H9 (cell line): ENCODE data around the gene CCNL1. TPM values are rescaled to one million over a fixed set of nuclear protein-coding genes. Genes with fewer than 3 reads are reported as not detected.

Experiments used
- DNase-seq: peaks from one replicate; pipeline ENCODE4 v3.0.0-alpha.2; 2017
- H2AFZ ChIP-seq: one replicate; pipeline ENCODE4 v1.6.1; 2013; ENCODE audit warnings: mild to moderate bottlenecking, low read length, control low read depth, moderate library complexity
- H2AK5ac ChIP-seq: 2 replicates; pipeline ENCODE4 v1.6.1; 2013; ENCODE audit warnings: low read length, control low read depth, mixed read lengths; ENCODE audit not compliant: insufficient read length
- H2BK120ac ChIP-seq: one replicate; pipeline ENCODE4 v1.6.1; 2013; ENCODE audit warnings: low read depth, mild to moderate bottlenecking, low read length, control low read depth, inconsistent platforms; ENCODE audit not compliant: poor library complexity, severe bottlenecking
- H2BK12ac ChIP-seq: 2 replicates; pipeline ENCODE4 v1.6.1; 2013; ENCODE audit warnings: low read length, control low read depth, mixed read lengths, low read depth; ENCODE audit not compliant: insufficient read length
- H2BK15ac ChIP-seq: 2 replicates; pipeline ENCODE4 v1.6.1; 2013; ENCODE audit warnings: low read depth, low read length, control low read depth
- H2BK20ac ChIP-seq: one replicate; pipeline ENCODE4 v1.6.1; 2013; ENCODE audit warnings: low read depth, mild to moderate bottlenecking, low read length, control low read depth, inconsistent platforms; ENCODE audit not compliant: poor library complexity, severe bottlenecking
- H2BK5ac ChIP-seq: 2 replicates; pipeline ENCODE4 v1.6.1; 2013; ENCODE audit warnings: low read length, control low read depth, mixed read lengths; ENCODE audit not compliant: insufficient read length
- H3K14ac ChIP-seq: 2 replicates; pipeline ENCODE4 v1.6.1; 2013; ENCODE audit warnings: low read length, control low read depth; ENCODE audit not compliant: insufficient read depth
- H3K18ac ChIP-seq: 2 replicates; pipeline ENCODE4 v1.6.1; 2013; ENCODE audit warnings: low read depth, mild to moderate bottlenecking, mixed read lengths, low read length, control low read depth; ENCODE audit not compliant: insufficient read length
- H3K23ac ChIP-seq: 2 replicates; pipeline ENCODE4 v1.6.1; 2013; ENCODE audit warnings: low read length, control low read depth, mixed read lengths, low read depth; ENCODE audit not compliant: insufficient read length
- H3K23me2 ChIP-seq: 2 replicates; pipeline ENCODE4 v1.6.1; 2013; ENCODE audit warnings: low read depth, mild to moderate bottlenecking, mixed read lengths, low read length, control low read depth; ENCODE audit not compliant: insufficient read length, poor library complexity, severe bottlenecking
- H3K27ac ChIP-seq: 2 replicates; pipeline ENCODE4 v1.5.1; 2013; ENCODE audit warnings: low read length, control low read depth, mixed read lengths, low read depth; ENCODE audit not compliant: insufficient read length
- H3K27me3 ChIP-seq: 2 replicates; pipeline ENCODE4 v1.6.1; 2013; ENCODE audit warnings: low read length, control low read depth, inconsistent platforms; ENCODE audit not compliant: insufficient read depth
- H3K4ac ChIP-seq: 2 replicates; pipeline ENCODE4 v1.6.1; 2013; ENCODE audit warnings: low read depth, mild to moderate bottlenecking, control low read depth, inconsistent platforms, low read length, moderate library complexity
- H3K4me1 ChIP-seq: 2 replicates; pipeline ENCODE4 v1.6.1; 2013; ENCODE audit warnings: low read length, control low read depth, inconsistent platforms; ENCODE audit not compliant: insufficient read depth
- H3K4me2 ChIP-seq: 2 replicates; pipeline ENCODE4 v1.6.1; 2013; ENCODE audit warnings: low read length, control low read depth, mixed read lengths; ENCODE audit not compliant: insufficient read length, insufficient read depth
- H3K56ac ChIP-seq: 2 replicates; pipeline ENCODE4 v1.6.1; 2013; ENCODE audit warnings: low read depth, mild to moderate bottlenecking, mixed read lengths, low read length, control low read depth; ENCODE audit not compliant: insufficient read length
- H3K79me1 ChIP-seq: 2 replicates; pipeline ENCODE4 v1.6.1; 2013; ENCODE audit warnings: low read depth, mild to moderate bottlenecking, moderate library complexity, low read length, control low read depth, inconsistent platforms; ENCODE audit not compliant: insufficient read depth, poor library complexity, severe bottlenecking
- H3K79me2 ChIP-seq: 2 replicates; pipeline ENCODE4 v1.6.1; 2013; ENCODE audit warnings: low read length, control low read depth, inconsistent platforms; ENCODE audit not compliant: insufficient read depth
- H3K9ac ChIP-seq: 2 replicates; pipeline ENCODE4 v1.6.1; 2013; ENCODE audit warnings: low read length, control low read depth, mixed read lengths; ENCODE audit not compliant: insufficient read length; ENCODE audit errors: extremely low read depth
- H3K9me3 ChIP-seq: one replicate; pipeline ENCODE4 v1.6.1; 2013; ENCODE audit warnings: low read depth, low read length, inconsistent platforms; ENCODE audit not compliant: control insufficient read depth
- H3T11ph ChIP-seq: one replicate; pipeline ENCODE4 v1.6.1; 2013; ENCODE audit warnings: mild to moderate bottlenecking, low read length, control low read depth, inconsistent platforms
- H4K20me1 ChIP-seq: one replicate; pipeline ENCODE4 v1.6.1; 2013; ENCODE audit not compliant: control insufficient read depth, insufficient read length, insufficient read depth
- H4K5ac ChIP-seq: 2 replicates; pipeline ENCODE4 v1.6.1; 2013; ENCODE audit warnings: low read depth, mild to moderate bottlenecking, mixed read lengths, low read length, control low read depth; ENCODE audit not compliant: insufficient read length
- H4K8ac ChIP-seq: replicated peaks from 2 replicates; pipeline ENCODE4 v1.6.1; 2013; ENCODE audit warnings: low read length, control low read depth, mixed read lengths, low read depth; ENCODE audit not compliant: insufficient read length
- H4K91ac ChIP-seq: 2 replicates; pipeline ENCODE4 v1.6.1; 2013; ENCODE audit warnings: low read depth, mild to moderate bottlenecking, moderate library complexity, mixed read lengths, low read length, control low read depth; ENCODE audit not compliant: insufficient read length
- H3K27ac Mint-ChIP-seq, 3 experiments: 2 replicates in 2 of 3; 3 replicates in 1 of 3; pipeline ENCODE4 v1.8.0; 2020 to 2021; ENCODE audit warnings: mixed read lengths in 3 of 3, mild to moderate bottlenecking in 1 of 3, moderate library complexity in 1 of 3
- H3K27me3 Mint-ChIP-seq: 2 replicates; pipeline ENCODE4 v1.8.0; 2021; ENCODE audit warnings: low read depth, mild to moderate bottlenecking, moderate library complexity, mixed read lengths
- H3K36me3 Mint-ChIP-seq, 3 experiments: 2 replicates in 2 of 3; 3 replicates in 1 of 3; pipeline ENCODE4 v1.8.0; 2020 to 2021; ENCODE audit warnings: low read depth in 3 of 3, mixed read lengths in 3 of 3; ENCODE audit not compliant: insufficient read depth in 1 of 3
- H3K4me1 Mint-ChIP-seq, 2 experiments: 2 replicates each; pipeline ENCODE4 v1.8.0; 2020; ENCODE audit warnings: mixed read lengths in 2 of 2
- H3K4me3 Mint-ChIP-seq, 2 experiments: 2 replicates in 1 of 2; 3 replicates in 1 of 2; pipeline ENCODE4 v1.8.0; 2020 to 2021; ENCODE audit warnings: mild to moderate bottlenecking in 2 of 2, mixed read lengths in 2 of 2, moderate library complexity in 1 of 2
- H3K9me3 Mint-ChIP-seq, 2 experiments: 2 replicates in 1 of 2; 3 replicates in 1 of 2; pipeline ENCODE4 v1.8.0; 2020; ENCODE audit warnings: mild to moderate bottlenecking in 2 of 2, mixed read lengths in 2 of 2, moderate library complexity in 1 of 2
- WGBS: extraction: QIAGEN DNeasy Blood & Tissue Kit; methylation state at CpG from one replicate; pipeline ENCODE4 v1.1.7; 2013; ENCODE audit warnings: missing lambda C conversion rate, low lambda C conversion rate, mixed read lengths; ENCODE audit not compliant: insufficient read length; ENCODE audit errors: extremely low coverage; 5-methylcytosine and 5-hydroxymethylcytosine counted together
- total RNA-seq: library from RNA; stranded (reverse); gene quantifications from 2 replicates; pipeline ENCODE4 v1.2.1, GENCODE V29; 2021
- TF ChIP-seq, protein P1 (sequence below): fragments of 200-600 bp; sonication (generic); conservative IDR thresholded peaks from 3 replicates; pipeline ENCODE4 v1.8.0; 2021; ENCODE audit warnings: antibody characterized with exemption, mild to moderate bottlenecking

Gene CCNL1
- total RNA-seq, 1 experiment from 2014 or later = 103 TPM

DNA sequence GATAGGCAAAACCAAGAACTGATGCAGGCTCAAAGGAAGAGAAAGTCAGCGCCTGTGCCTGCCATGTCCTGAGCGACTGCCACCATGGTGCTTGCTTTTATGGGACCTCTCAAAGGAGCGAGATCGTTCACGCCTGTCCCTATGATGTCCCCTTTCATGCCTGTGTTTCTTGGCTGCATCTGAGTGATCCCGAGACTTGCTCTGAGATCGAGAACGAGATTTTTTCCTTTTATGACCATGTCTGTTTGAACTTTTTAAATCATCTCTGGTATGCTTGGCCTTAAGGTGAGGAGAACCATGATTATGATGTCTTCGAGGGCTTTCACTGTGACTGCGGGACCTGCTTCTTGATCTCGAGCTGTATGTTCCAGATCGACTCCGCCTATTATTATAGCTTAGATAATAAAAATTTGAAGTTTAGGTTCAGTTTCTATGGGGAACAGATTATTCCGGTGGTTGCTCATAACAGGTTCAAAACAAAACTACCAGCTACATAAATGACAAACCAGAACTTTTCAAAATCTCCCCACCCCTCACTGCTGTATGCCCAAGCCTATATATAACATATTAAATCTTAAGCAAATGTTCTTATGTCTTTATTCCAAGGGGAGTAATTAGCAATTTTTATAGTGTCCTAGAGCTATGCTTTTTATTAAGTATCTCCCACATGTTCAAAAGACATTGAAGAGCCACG lies 11.6 kb downstream of the CCNL1 start:
- H3T11ph ChIP-seq = no peak overlapping the region
- H3K56ac ChIP-seq = no peak overlapping the region
- no peak for DNase-seq
- H3K4me1 ChIP-seq = no peaks in the 10 kb centered on the region
- no peak overlapping the region for H4K8ac ChIP-seq
- no peak overlapping the region for H3K4me3 Mint-ChIP-seq
- no peak overlapping the region for H4K91ac ChIP-seq
- H3K4ac ChIP-seq = no peak overlapping the region
- H3K9me3 Mint-ChIP-seq = no peaks in the 10 kb centered on the region
- H3K4me2 ChIP-seq = no peak overlapping the region
- H2BK12ac ChIP-seq = no peak overlapping the region
- H4K20me1 ChIP-seq = no peaks in the 10 kb centered on the region
- H2BK120ac ChIP-seq = no peak overlapping the region
- H3K79me1 ChIP-seq = no peaks in the 10 kb centered on the region
- H2BK5ac ChIP-seq = no peak overlapping the region
- H3K23ac ChIP-seq = no peak overlapping the region
- H4K5ac ChIP-seq = no peak overlapping the region
- H3K23me2 ChIP-seq = no peaks in the 10 kb centered on the region
- H3K36me3 Mint-ChIP-seq = peaks cover 52 to 92% (median 81%) of the 10 kb centered on the region in 3 experiments; a peak in 6 of 7 replicates
- H3K9ac ChIP-seq = no peak overlapping the region
- H3K27ac Mint-ChIP-seq = no peak overlapping the region
- H3K27ac ChIP-seq = no peak overlapping the region
- H3K9me3 ChIP-seq = no peaks in the 10 kb centered on the region
- no peaks in the 10 kb centered on the region for H3K27me3 ChIP-seq
- H3K4me1 Mint-ChIP-seq = no peaks in the 10 kb centered on the region
- no peaks in the 10 kb centered on the region for H3K27me3 Mint-ChIP-seq
- H2BK15ac ChIP-seq = no peak overlapping the region
- no peak overlapping the region for H2AFZ ChIP-seq
- no peak overlapping the region for H2AK5ac ChIP-seq
- no peak overlapping the region for H3K14ac ChIP-seq
- no peak overlapping the region for H3K18ac ChIP-seq
- TF ChIP-seq, protein P1, sequence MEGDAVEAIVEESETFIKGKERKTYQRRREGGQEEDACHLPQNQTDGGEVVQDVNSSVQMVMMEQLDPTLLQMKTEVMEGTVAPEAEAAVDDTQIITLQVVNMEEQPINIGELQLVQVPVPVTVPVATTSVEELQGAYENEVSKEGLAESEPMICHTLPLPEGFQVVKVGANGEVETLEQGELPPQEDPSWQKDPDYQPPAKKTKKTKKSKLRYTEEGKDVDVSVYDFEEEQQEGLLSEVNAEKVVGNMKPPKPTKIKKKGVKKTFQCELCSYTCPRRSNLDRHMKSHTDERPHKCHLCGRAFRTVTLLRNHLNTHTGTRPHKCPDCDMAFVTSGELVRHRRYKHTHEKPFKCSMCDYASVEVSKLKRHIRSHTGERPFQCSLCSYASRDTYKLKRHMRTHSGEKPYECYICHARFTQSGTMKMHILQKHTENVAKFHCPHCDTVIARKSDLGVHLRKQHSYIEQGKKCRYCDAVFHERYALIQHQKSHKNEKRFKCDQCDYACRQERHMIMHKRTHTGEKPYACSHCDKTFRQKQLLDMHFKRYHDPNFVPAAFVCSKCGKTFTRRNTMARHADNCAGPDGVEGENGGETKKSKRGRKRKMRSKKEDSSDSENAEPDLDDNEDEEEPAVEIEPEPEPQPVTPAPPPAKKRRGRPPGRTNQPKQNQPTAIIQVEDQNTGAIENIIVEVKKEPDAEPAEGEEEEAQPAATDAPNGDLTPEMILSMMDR = no peak
- WGBS = no CpG with 5 or more reads among the region's 15 CpGs
- H3K79me2 ChIP-seq = no peaks in the 10 kb centered on the region
- no peak overlapping the region for H2BK20ac ChIP-seq
